GM12891 (cell line): ENCODE results near the gene ST6GALNAC3.

ENCODE experiments used
- POLR2A ChIP-seq: IDR thresholded peaks from 2 replicates; pipeline ENCODE4 v1.6.1; 2011; ENCODE audit warnings: low read depth, low read length, control low read depth
- POLR2AphosphoS5 ChIP-seq: IDR thresholded peaks from 2 replicates; pipeline ENCODE4 v1.6.1; 2011; ENCODE audit warnings: low read depth, low read length, control low read depth

GRCh38 chr1:76170084-76170483, 95.5 kb downstream of the ST6GALNAC3 start:
- TF ChIP-seq POLR2A, result no peak
- TF ChIP-seq POLR2AphosphoS5, result no peak
